ENCODE data around the gene ITGAD. TPM values are rescaled to one million over a fixed set of nuclear protein-coding genes. Genes with fewer than 3 reads are reported as not detected.

Gene ITGAD
- polyA plus RNA-seq, 1 of the 3 experiments (the other 2 are of a cell fraction) = not detected

DNA sequence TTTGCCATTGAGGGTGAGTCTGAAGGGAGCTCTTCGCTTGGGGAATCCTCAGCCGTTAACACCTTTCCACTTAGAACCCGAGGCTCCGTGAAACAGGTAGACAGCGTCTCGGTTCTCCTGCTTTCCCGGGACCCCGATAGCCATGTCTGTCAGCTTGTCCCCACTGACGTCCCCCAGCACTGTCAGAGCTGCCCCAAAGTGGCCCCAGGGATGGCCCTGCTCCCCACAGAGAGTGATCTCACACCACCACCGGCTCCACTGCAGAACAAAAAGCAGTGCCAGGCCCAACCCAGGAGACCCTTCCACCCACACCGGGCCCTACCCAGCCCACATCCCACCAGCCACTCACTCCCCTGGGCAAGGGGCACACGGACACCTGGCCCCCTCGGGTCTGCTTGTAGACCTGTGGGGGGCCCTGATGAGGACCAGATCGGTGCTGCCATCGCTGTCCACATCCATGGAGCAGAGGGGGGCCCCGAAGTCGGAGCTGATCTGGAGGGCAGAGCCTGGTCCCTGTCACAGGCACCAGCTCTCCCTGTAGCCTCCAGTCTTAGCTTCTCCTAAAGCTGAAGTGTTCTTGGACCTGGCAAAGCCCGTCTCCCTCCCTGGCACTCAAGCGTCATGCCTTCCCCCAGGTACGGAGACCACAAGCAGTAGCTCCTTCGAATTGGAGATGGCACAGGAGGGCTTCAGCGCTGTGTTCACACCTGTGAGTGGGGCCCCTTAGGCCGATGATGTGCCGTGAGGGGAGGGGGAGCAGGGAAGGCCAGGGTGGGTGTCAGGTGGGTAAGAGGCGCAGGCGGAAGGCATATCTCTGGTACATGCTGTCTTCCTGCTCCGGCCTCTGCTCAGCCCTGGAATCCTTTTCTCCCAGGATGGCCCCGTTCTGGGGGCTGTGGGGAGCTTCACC is 31.7 kb upstream of the ITGAD start:
- no peak overlapping the region for H3K9ac ChIP-seq
- POLR2A ChIA-PET = no interaction called here
- no peaks in the 10 kb centered on the region for H4K20me1 ChIP-seq (ENCODE audit: insufficient read depth)
- no peak overlapping the region for H3K27ac ChIP-seq (ENCODE audit: low read depth in 2 of 2, low read length in 1 of 2)
- H3K79me2 ChIP-seq (ENCODE audit: insufficient read depth) = no peaks in the 10 kb centered on the region
- H3K36me3 ChIP-seq (replicated peaks in 1 of 2; ENCODE audit: control insufficient read depth in 1 of 2, insufficient read depth in 2 of 2, low read length in 1 of 2) = no peaks in the 10 kb centered on the region
- no peaks in the 10 kb centered on the region for H3K4me1 ChIP-seq (ENCODE audit: control insufficient read depth in 1 of 2, insufficient read depth in 2 of 2, low read depth in 1 of 2, low read length in 1 of 2)
- WGBS (ENCODE audit: low lambda C conversion rate) = 26% methylated on average over 19 of the region's 28 CpGs
- H3K27me3 ChIP-seq (ENCODE audit: insufficient read depth) = peaks cover 52% of the 10 kb centered on the region
- no peak for TF ChIP-seq GATA2 (CRISPR knock-in tag; IDR thresholded peaks at IDR 0.05)
- TF ChIP-seq, protein P1, sequence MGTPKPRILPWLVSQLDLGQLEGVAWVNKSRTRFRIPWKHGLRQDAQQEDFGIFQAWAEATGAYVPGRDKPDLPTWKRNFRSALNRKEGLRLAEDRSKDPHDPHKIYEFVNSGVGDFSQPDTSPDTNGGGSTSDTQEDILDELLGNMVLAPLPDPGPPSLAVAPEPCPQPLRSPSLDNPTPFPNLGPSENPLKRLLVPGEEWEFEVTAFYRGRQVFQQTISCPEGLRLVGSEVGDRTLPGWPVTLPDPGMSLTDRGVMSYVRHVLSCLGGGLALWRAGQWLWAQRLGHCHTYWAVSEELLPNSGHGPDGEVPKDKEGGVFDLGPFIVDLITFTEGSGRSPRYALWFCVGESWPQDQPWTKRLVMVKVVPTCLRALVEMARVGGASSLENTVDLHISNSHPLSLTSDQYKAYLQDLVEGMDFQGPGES (IDR thresholded peaks at IDR 0.05; ENCODE audit: low read depth, low read length) = no peak
- TF ChIP-seq, protein P2, sequence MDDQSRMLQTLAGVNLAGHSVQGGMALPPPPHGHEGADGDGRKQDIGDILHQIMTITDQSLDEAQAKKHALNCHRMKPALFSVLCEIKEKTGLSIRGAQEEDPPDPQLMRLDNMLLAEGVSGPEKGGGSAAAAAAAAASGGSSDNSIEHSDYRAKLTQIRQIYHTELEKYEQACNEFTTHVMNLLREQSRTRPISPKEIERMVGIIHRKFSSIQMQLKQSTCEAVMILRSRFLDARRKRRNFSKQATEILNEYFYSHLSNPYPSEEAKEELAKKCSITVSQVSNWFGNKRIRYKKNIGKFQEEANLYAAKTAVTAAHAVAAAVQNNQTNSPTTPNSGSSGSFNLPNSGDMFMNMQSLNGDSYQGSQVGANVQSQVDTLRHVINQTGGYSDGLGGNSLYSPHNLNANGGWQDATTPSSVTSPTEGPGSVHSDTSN (IDR thresholded peaks at IDR 0.05) = no peak
- no peak for TF ChIP-seq RFX5 (IDR thresholded peaks at IDR 0.05; ENCODE audit: low read length)
- no peak for TF ChIP-seq TAF1 (IDR thresholded peaks at IDR 0.05; ENCODE audit: borderline replicate concordance, low read depth, low read length)
- no peak for TF ChIP-seq JUND (IDR thresholded peaks at IDR 0.05)
- TF ChIP-seq NRF1 (IDR thresholded peaks at IDR 0.05; ENCODE audit: low read depth, low read length) = no peak
- TF ChIP-seq RCOR1 (IDR thresholded peaks at IDR 0.05; ENCODE audit: low read length) = no peak
- TF ChIP-seq, protein P3, sequence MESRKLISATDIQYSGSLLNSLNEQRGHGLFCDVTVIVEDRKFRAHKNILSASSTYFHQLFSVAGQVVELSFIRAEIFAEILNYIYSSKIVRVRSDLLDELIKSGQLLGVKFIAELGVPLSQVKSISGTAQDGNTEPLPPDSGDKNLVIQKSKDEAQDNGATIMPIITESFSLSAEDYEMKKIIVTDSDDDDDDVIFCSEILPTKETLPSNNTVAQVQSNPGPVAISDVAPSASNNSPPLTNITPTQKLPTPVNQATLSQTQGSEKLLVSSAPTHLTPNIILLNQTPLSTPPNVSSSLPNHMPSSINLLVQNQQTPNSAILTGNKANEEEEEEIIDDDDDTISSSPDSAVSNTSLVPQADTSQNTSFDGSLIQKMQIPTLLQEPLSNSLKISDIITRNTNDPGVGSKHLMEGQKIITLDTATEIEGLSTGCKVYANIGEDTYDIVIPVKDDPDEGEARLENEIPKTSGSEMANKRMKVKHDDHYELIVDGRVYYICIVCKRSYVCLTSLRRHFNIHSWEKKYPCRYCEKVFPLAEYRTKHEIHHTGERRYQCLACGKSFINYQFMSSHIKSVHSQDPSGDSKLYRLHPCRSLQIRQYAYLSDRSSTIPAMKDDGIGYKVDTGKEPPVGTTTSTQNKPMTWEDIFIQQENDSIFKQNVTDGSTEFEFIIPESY (IDR thresholded peaks at IDR 0.05; ENCODE audit: borderline replicate concordance, low read depth) = no peak
- no peak for TF ChIP-seq FOXJ3 (CRISPR knock-in tag; IDR thresholded peaks at IDR 0.05)
- TF ChIP-seq, protein P4, sequence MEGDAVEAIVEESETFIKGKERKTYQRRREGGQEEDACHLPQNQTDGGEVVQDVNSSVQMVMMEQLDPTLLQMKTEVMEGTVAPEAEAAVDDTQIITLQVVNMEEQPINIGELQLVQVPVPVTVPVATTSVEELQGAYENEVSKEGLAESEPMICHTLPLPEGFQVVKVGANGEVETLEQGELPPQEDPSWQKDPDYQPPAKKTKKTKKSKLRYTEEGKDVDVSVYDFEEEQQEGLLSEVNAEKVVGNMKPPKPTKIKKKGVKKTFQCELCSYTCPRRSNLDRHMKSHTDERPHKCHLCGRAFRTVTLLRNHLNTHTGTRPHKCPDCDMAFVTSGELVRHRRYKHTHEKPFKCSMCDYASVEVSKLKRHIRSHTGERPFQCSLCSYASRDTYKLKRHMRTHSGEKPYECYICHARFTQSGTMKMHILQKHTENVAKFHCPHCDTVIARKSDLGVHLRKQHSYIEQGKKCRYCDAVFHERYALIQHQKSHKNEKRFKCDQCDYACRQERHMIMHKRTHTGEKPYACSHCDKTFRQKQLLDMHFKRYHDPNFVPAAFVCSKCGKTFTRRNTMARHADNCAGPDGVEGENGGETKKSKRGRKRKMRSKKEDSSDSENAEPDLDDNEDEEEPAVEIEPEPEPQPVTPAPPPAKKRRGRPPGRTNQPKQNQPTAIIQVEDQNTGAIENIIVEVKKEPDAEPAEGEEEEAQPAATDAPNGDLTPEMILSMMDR (IDR thresholded peaks at IDR 0.05) = no peak
- CTCF ChIA-PET = no interaction called here
- no peaks in the 10 kb centered on the region for H3F3A ChIP-seq (replicated peaks; ENCODE audit: insufficient read depth)
- no peak overlapping the region for H3K4me3 ChIP-seq (ENCODE audit: low read depth in 2 of 2, low read length in 1 of 2)
- no peaks in the 10 kb centered on the region for H3K9me2 ChIP-seq
- no peak for DNase-seq
- H3K9me3 ChIP-seq = no peaks in the 10 kb centered on the region
- H2AFZ ChIP-seq (ENCODE audit: low read depth) = no peak overlapping the region
- no peak overlapping the region for H3K4me2 ChIP-seq

Measured in SK-N-SH (cell line).